Measurements from ENCODE around the gene CHST11.

Gene CHST11

DNA sequence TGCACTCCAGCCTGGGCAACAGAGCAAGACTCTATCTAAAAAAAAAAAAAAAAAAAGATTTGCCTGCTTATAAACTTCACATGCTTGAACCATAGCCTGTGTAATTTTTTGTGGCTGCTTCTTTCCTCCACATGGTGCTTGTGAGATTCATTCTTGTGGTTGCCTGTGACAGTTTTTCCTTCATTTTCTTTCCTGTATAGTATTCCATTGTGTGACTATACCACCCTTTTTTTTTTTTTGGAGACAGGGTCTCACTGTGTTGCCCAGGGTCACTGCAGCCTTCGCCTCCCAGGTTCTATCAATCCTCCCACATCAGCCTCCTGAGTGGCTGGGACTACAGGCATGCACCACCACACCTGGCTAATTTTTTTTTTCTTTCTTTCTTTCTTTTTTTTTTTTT, 22.6 kb upstream of the CHST11 start:
- DNase-seq: no peak

DNA sequence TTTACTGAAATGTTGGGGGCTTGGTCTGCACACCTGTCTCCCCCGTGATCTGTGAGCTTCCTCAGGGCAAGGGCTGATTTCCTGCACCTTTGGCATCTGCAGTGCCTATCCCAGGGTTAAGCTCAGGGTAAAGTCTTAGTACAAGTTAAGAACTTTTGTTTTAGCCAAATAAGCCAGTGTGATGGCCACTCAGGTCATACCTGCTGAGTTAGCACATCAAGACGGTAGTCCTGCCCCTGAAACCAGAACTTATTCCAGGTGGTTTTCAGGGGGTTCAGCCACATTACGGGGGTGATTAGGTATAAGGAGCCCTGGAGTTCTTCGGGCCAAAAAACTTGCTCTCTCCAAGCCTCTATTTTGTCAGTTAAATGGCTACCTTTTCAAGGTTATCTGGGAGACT, 21.6 kb upstream of the CHST11 start:
- DNase-seq: no peak

DNA sequence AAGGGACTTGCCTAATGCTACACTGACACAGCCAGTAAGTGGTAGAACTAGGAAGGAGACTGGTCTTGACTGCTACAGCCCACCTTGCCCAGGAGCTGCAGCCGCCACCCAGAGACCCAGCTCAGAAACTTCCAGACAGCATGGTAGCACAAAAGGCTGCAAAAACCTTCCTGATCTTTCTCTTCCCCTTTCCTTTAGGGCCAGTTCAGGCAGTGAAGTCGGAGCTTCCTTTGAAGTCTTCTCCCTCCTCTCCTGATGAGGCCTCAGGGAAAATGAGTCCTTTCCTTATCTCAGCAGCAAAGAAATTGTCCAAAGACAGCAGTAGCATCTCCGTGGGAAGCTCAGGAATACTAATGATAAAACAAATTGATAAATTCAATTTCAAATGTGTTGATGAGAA, 21.0 kb upstream of the CHST11 start:
- no peak for DNase-seq

DNA sequence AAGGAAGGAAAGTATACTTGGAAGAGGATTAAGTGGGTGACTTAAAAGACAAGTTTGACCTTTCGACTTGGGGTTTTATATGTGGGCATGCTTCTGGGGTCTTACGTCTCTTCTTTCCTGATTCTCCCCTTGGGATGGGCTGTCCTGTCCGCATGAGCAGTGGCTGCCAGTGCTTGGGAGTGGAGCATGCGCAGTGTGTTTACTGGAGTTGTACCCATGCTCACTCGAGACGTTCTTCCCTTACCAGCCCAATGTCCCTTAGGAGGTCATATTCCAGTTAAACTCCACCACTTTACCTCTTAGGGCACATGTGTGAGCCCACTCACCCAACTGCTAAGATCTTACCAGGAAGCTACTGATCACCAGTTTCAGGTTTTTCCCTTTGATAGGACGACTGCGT, 20.0 kb upstream of the CHST11 start:
- no peak for DNase-seq

DNA sequence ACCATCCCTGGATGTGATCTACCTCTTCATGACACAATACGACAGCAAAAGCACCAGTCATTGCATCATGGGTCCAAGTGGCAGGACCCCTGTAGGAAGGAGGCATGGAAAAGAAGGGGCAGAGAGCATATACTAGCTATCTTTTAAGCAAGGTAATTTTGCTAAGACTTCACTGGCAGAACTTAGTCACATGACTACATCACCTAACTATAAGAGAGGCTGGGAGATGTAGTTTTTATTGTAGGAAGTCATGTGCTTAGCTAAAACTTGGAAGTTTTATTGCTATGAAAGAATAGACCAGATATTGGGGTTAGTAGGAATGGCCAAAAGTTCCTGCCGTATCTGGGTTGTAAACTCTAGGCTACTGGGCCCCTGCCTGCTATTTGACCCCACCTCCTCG, 18.6 kb upstream of the CHST11 start:
- DNase-seq: no peak

DNA sequence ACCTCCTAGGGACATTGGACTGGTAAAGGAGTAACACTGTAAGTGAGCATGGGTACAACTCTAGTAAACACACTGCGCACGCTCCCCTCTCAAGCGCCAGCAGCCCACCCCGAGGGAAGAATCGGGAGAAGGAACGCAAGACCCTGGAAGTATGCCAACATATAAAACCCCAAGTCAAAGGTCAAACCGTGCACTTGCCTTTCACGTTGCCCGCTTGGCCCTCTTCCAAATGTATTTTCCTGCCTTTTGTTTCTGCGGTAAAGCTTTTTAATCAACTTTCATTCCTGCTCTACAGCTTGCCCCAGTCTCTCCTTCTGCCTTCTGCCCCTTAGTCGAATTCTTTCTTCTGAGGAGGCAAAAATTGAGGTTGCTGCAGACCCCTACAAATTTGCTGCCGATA, 17.6 kb upstream of the CHST11 start:
- peak; percentile 16 for DNase-seq

DNA sequence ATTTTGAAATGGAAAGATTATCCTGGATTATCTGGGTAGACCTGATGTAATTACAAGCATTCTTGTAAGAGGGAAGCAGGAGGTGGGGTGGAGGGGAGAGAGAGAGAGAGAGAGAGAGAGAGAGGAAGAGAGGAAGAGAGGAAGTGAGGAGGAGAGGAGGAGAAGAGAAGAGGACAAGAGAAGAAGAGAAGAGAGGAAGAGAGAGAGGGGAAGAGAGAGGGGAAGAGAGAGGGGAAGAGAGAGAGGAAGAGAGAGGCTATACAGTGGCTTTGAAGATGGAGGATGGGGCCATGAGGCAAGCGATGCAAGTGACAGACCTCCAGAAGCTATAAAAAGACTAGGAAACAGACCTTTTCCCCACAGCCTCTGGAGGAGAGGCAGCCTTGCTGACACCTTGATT, 13.7 kb upstream of the CHST11 start:
- no peak for DNase-seq

DNA sequence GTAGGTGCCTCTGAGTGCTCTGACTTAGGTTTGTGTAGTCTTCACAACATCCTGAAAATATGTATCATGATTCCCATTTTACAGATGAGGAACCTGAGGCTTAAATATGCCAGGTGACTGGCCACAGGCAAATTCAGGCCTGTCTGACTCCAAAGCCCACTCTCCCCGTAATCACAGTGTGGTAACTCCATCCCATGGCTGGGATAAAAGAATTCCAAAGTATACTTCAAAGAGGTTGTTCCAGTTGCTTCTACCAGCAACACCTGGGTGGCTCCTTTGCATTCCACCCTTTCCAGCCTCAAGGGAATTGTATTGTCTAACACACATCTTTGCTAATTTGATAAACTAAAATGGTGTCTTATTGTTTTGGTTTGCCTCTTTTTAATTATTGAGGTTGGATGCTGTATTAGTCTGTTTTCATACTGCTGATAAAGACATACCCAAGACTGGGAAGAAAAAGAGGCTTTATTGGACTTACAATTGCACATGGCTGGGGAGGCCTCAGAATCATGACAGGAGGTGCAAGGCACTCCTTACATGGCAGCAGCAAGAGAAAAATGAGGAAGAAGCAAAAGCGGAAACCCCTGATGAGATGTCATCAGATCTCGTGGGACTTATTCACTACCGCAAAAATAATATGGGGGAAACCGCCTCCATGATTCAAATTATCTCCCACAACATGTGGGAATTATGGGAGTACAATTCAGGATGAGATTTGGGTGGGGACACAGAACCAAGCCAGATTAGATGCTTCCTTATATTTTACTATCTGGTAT, 9.9 kb upstream of the CHST11 start:
- no peak for DNase-seq

DNA sequence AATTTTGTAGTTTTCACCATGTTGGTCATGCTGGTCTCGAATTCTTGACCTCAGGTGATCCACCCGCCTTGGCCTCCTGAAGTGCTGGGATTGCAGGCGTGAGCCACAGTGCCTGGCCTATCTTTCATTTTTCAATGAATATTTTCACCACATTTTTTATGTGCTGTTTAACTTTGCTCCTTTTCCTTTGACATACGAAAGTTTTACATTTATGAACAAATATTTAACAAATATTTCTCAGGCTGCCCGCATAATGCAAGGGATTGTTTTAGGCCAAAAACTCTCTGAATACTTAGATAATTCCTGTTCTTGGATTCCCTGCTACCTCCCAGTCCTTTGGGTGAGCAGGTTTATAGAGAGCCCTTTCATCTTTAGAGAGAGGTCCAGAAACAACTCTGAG, 8.7 kb upstream of the CHST11 start:
- DNase-seq: no peak

DNA sequence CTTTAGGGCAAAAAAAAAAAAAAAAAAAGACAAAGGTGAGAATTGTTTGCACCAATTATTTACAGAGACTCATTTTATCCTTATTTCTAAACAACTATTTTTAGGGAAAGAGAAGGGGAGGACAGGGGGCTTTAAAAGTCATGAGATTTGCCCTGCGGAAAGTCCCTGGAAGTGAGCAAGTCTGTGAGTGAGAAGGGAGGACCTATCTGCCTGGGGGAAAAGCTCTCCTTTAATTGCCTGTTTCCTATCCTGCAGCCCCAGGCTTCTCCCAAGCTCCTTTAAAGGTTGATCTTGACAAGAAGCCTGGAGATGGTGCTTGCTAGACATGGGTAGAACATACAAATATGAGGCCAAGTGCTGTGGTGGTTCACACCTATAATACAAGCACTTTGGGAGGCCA, 8.3 kb upstream of the CHST11 start:
- DNase-seq: no peak

DNA sequence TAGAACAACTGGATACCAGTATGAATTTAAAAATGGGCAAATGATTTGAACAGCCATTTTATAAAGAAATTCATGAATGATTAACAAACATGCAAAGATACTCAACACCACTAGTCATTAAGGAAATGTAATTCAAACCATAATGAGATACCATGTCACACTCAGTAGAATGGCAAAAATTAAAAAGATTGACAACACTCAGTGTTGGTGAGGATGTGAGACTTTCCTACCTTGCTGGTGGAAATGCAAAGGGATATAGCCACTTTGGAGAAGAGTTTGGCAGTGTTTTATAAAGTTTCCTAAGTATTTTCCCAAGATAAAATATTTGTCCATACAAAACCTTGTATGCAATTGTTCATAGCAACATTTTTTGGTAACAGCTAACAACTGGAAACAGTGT, 6.0 kb upstream of the CHST11 start:
- DNase-seq: no peak

DNA sequence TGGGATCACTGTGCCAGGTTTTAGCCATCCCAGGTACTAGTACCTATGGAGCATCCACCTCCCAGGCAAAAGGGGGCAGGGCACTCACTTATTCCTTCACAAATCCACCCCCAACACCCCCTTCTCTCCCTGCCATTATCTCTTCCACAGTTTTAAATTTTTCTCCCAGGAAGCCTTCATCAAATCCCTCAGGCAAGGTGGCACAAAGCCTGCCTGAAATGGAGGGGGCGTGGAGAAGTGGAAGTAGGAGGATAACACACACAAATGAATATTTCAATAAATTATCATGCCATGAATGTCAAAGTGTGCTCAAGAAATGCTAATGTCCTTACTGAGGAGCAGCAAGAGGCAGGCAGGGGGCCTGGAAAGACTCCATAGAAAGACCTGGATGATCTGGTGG, 4.7 kb upstream of the CHST11 start:
- no peak for DNase-seq

DNA sequence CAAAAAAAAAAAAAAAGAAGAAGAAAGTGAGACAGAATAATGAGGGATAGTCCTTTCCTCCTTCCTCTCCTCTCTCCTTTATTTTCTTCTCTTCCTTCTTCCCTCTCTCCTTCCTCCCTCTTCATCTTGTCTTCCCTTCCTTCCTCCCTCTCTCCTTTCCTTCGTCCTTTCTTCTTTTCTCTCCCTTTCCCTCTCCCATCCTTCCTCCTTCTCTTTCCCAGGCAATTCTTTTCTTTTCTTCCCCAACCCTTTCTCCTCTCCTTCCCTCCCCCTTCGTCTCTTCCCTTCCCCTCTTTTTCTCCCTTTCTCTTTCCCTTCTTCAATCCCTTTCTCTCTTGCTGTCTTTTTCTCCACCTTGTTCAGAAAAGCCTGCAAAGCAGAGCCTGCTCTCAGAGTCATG, 3.6 kb upstream of the CHST11 start:
- DNase-seq: no peak

DNA sequence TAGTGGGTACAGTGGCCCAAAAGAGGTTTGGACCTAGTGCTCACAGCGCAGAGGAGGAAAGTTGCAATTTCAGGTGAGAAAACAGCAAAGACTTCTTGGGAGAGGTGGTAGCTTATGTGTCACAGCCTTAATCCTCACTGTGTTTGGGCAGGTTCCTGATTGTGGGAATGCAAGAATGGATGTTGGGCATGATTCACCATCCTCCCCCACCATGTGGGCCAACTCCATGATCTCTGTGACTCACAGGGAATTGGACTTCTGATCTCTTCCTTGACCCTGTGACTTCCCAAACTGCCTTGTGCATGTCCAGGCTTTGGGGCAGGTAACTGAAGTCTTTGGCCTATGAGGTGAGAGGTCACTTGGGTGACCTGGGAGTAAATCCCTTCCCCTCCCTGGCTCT, 1.8 kb upstream of the CHST11 start:
- DNase-seq: no peak

DNA sequence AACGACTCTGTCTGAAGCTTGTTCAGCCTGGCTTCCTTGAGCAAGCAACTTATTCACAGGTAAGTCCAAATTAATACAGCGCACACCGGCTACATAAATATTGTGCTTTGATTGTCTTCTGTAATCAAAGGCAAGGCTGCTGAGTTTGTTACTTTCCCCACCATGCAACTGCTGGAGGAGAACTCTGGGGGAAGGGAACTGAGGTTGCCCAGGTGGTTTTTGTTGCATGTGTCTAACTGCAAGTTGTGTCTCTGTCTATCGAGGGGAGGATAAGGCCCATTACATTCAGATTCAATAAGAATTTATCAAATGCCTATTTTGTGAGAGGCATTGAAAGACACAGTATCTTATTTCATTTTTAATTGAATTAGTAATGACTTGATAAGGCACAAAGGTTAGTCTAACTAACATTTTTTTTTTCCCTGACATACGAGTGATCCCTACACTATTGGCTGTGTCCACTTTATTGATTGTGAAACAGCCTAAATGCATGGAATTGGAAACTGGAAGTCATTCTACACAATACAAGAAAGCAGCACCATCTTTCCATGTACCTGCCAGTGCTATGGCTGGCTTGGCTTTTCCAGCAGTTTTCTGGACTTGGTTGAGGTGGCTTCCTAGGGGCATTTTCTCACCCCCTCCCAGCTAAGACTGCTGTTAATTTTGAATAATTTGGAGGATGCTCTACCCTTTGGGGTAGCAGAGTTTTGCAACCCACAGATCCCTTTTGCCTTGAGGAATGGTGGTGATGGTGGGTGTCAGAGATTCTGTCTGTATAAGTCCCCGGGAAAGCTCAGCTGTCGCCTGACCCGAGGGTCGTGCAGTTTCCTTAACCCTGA, 951 bp upstream of the CHST11 start:
- DNase-seq: no peak

DNA sequence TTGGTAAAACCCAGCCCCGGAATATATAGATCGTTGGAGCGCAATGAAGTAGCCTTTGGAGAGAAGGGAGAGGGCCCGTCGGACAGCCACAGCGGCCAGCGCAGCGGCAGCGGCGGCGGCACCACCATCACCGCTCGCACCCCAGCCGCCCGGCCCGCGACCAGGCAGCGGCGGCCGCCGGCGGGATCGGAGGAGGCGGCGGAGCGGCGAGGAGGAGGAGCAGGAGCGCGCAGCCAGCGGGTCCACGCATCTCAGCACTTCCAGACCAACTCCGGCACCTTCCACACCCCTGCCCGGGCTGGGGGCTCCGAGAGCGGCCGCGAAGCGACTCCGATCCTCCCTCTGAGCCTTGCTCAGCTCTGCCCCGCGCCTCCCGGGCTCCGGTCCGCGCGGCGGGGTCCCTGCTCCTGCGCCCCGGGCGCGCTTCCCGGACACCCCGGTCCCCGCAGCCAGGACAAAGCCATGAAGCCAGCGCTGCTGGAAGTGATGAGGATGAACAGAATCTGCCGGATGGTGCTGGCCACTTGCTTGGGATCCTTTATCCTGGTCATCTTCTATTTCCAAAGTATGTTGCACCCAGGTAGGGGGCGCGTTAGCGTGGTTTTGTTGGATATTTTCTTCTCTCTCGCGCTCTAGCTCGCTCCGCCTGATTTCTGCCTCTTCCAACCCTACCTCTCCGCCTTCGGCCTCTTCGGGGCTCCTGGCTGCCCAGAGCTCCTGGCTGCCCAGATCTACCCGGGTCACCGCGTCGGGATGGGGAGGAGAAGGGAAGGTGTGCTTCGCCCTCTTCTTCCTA, 400 bp downstream of the CHST11 start:
- DNase-seq: peak; percentile 69

DNA sequence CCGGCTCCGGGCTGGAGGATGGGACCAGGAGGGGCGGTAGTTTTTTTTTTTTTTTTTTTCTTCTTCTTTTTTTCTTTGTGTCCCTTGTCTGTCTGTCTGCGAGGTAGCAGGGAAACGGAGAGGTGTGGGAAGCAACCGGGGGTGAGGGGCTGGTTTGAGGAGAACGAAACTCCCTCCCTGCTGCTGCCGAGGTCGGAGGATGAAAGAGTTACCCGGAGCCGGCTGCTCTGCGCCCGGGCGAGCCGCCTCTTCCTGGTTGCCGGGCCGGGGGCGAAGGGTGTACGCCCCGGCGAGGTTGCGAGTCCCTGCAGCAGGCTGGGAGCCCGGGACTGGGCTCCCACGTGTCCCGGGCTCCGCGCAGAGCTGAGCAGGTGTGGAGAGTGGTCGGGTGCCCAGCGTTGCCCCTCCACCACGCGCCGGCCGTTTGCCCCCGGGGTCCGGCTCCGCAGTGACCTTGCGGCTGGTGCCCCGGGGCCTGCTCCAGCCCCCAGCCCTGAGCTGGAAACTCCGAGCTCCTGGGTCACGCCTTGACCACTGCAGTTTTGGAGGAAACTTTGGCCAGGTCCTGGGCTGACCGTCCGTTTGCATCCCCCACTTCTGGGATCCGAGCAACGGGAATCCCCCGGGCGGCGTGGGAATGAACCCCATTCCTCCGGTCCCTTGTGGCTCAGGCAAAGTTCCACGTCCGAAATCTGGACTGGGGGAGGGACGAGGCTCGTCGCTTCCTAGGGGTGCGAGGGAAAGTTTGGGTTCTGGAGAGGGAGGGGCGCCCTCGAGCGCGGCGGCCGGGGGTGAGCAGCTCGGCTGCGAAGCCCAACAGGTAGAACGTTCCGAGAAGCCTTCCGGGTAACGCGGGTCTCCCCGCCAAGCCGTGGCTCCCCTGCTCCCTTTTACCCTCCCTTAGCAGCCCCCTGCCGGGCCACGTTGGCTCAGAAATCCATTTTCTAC, 1.3 kb downstream of the CHST11 start:
- peak; percentile 29 for DNase-seq

DNA sequence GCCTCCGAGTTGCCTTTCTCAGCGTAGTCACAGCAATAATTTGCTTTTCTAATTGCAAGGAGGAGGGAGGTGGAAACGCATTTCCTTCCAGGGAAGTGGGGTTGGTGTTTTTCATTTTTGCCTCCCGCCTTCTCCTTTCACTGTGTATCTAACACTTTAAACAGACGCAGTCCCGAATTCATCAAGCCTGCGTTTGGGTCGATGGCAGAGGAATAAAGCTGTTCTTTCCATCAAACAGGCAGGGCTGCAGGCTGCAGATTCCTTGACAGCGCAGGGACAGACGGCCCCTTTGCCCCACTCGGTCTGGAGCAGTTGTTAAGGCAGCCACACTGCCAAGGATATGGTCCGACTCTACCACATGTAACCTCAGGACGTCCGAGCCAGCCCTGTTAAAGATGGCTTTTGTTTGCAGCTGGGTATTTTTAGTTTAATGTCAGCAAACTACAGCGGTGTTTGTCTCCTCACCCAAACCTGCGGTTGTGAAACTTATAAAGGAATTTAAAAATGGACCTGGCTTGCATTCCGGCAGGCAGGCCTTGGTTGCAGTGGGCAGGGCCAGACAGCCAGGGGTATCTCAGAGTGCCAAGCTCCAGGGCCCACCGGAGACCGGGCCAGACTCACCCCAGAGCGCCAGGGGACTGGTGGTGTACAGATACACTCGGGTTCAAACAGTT, 2.1 kb downstream of the CHST11 start:
- DNase-seq: no peak

DNA sequence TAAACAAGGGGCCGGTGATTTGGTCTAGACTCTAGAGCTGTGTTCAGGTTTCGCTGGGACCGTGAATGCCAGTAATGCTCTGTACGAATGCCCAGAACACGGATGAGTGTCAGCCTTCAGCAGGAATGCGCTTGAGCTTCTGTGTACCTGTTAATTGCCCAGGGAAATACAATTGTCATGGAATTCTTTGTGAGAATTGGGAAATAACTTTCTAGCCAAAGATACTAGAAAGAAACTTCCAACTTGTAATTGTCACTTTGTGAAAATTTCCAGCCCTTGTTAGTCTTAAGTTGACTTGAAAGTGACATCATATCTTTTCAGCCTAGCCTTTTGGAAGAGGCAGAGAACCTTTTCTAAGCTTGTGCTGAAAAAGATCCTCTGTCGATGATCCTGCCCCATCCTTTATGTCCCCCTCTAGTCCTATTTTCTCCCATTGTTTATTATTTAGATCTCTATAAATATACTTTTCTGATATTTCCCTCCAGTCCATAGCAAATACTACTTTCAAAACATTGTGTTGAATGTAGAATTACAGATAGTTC, 2.7 kb downstream of the CHST11 start:
- no peak for DNase-seq

DNA sequence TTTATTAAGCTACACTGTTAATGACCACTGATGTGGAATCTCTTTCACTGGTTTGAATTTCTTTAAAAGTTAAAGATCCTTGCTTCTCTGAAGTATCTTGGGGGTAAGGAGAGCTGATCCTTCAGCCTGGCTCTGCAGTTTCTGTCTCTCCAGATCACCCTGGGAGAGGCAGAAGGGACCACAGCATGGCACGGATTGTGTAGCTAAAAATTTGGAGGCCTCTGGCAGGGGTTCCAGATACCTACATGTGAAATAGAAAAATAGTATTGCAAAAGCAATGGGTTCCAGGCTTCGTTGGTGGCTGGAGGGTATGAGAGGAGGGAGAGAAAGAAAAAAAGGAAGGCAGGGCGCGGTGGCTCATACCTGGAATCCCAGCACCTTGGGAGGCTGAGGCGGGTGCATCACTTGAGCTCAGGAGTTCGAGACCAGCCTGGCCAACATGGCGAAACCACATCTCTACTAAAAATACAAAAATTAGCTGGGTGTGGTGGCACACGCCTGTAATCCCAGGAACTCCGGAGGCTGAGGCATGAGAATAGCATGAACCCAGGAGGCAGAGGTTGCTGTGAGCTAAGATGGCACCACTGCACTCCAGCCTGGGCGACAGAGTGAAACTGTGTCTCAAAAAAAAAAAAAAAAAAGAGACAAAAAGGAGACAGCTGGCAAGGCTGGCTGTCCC, 3.4 kb downstream of the CHST11 start:
- no peak for DNase-seq
